Loucy (cell line): Measurements from ENCODE around the gene SAFB2.

Experiments
- H2AFZ ChIP-seq: fragments of 200-600 bp; sonication (generic); 2 replicates; pipeline ENCODE4 v1.6.0; 2016; ENCODE audit warnings: antibody characterized with exemption, mild to moderate bottlenecking, low read length, moderate library complexity
- H3F3A ChIP-seq: fragments of 200-600 bp; 2 replicates; pipeline ENCODE4 v1.6.0; 2016; ENCODE audit warnings: antibody characterized with exemption, low read depth, mild to moderate bottlenecking
- H3K27me3 ChIP-seq: fragments of 200-600 bp; sonication (generic); 2 replicates; pipeline ENCODE4 v1.6.1; 2014; ENCODE audit warnings: low read length, mild to moderate bottlenecking; ENCODE audit not compliant: insufficient read depth, poor library complexity, severe bottlenecking
- H3K36me3 ChIP-seq: fragments of 200-600 bp; sonication (generic); 2 replicates; pipeline ENCODE4 v1.6.1; 2016; ENCODE audit warnings: low read length; ENCODE audit not compliant: insufficient read depth
- H3K4me1 ChIP-seq: fragments of 200-600 bp; sonication (generic); 2 replicates; pipeline ENCODE4 v1.5.1; 2014; ENCODE audit warnings: low read length, mild to moderate bottlenecking; ENCODE audit not compliant: insufficient read depth, poor library complexity, severe bottlenecking
- H3K4me2 ChIP-seq: fragments of 200-600 bp; sonication (generic); 2 replicates; pipeline ENCODE4 v1.6.0; 2014; ENCODE audit warnings: antibody characterized with exemption, low read length, low read depth, mild to moderate bottlenecking; ENCODE audit not compliant: poor library complexity, severe bottlenecking
- H3K4me3 ChIP-seq: fragments of 200-600 bp; sonication (generic); 2 replicates; pipeline ENCODE4 v1.5.1; 2014; ENCODE audit warnings: low read length, mild to moderate bottlenecking, mixed read lengths; ENCODE audit not compliant: poor library complexity, severe bottlenecking
- H3K79me2 ChIP-seq: fragments of 200-600 bp; sonication (generic); 2 replicates; pipeline ENCODE4 v1.6.1; 2014; ENCODE audit warnings: low read length; ENCODE audit not compliant: insufficient read depth
- H3K9ac ChIP-seq: fragments of 200-600 bp; sonication (generic); 2 replicates; pipeline ENCODE4 v1.6.0; 2014; ENCODE audit warnings: mild to moderate bottlenecking, low read depth, low read length, moderate library complexity; ENCODE audit not compliant: poor library complexity, severe bottlenecking
- H3K9me2 ChIP-seq: fragments of 200-600 bp; sonication (generic); replicated peaks from 2 replicates; pipeline ENCODE4 v1.6.1; 2016; ENCODE audit warnings: low read depth, low read length, mixed read lengths
- H3K9me3 ChIP-seq: fragments of 200-600 bp; sonication (generic); 2 replicates; pipeline ENCODE4 v1.6.1; 2014; ENCODE audit warnings: mild to moderate bottlenecking, antibody characterized with exemption, low read length, low read depth; ENCODE audit not compliant: insufficient read depth
- H4K20me1 ChIP-seq: fragments of 200-600 bp; sonication (generic); 2 replicates; pipeline ENCODE4 v1.6.0; 2014; ENCODE audit warnings: antibody characterized with exemption, low read length, mild to moderate bottlenecking; ENCODE audit not compliant: insufficient read depth, poor library complexity, severe bottlenecking
- CTCF ChIP-seq: fragments of 200-600 bp; sonication (generic); conservative IDR thresholded peaks from 2 replicates; pipeline ENCODE4 v1.5.1; 2014; ENCODE audit warnings: mild to moderate bottlenecking, antibody characterized with exemption, low read length
- EZH2phosphoT487 ChIP-seq: fragments of 200-600 bp; IDR thresholded peaks from 2 replicates; pipeline ENCODE4 v1.6.1; 2018; ENCODE audit warnings: antibody characterized with exemption, mild to moderate bottlenecking, moderate library complexity, borderline replicate concordance

The SAFB2 gene

GRCh38 chr19:5591476-5591875, 31.1 kb downstream of the SAFB2 start:
- Histone ChIP-seq H3K9me2 (no peaks in the 10 kb centered on the region), H3K79me2 (no peaks in the 10 kb centered on the region; the same call in 1 of the 2 replicates), H3K4me2 (no peak overlapping the region), H2AFZ (no peak overlapping the region), H3K27me3 (no peaks in the 10 kb centered on the region), H4K20me1 (peaks cover 3% of the 10 kb centered on the region), H3K9me3 (no peaks in the 10 kb centered on the region), H3K4me3 (no peak overlapping the region), H3F3A (no peaks in the 10 kb centered on the region), H3K4me1 (peaks cover 2% of the 10 kb centered on the region), H3K9ac (no peak overlapping the region), H3K36me3 (peaks cover 99% of the 10 kb centered on the region; the same call in 1 of the 2 replicates)
- TF ChIP-seq EZH2phosphoT487 (no peak), CTCF (no peak)

- peaks cover 94% of the 10 kb centered on the region; the same call in 1 of the 2 replicates for H3K36me3 ChIP-seq
- H3K9me3 ChIP-seq = no peaks in the 10 kb centered on the region
- no peak for TF ChIP-seq CTCF
- no peak for TF ChIP-seq EZH2phosphoT487
Measured at GRCh38 chr19:5590865-5591154, 31.8 kb downstream of the SAFB2 start.

GRCh38 chr19:5590151-5590864, 32.3 kb downstream of the SAFB2 start:
- no peaks in the 10 kb centered on the region for H3F3A ChIP-seq
- no peak overlapping the region for H3K9ac ChIP-seq
- H2AFZ ChIP-seq = no peak overlapping the region
- peaks cover 3% of the 10 kb centered on the region for H4K20me1 ChIP-seq
- H3K4me3 ChIP-seq = no peak overlapping the region
- H3K4me1 ChIP-seq = peaks cover 6% of the 10 kb centered on the region
- H3K9me3 ChIP-seq = no peaks in the 10 kb centered on the region
- H3K27me3 ChIP-seq = no peaks in the 10 kb centered on the region
- TF ChIP-seq CTCF (no peak), EZH2phosphoT487 (no peak)
- no peaks in the 10 kb centered on the region for H3K9me2 ChIP-seq
- no peak overlapping the region for H3K4me2 ChIP-seq
- H3K36me3 ChIP-seq = peaks cover 89% of the 10 kb centered on the region; the same call in 1 of the 2 replicates
- H3K79me2 ChIP-seq = no peaks in the 10 kb centered on the region; the same call in 1 of the 2 replicates

More at GRCh38 chr19:5590865-5591154, 31.8 kb downstream of the SAFB2 start:
- Histone ChIP-seq H3K9ac (no peak overlapping the region), H3K4me1 (peaks cover 6% of the 10 kb centered on the region), H3K9me2 (no peaks in the 10 kb centered on the region), H2AFZ (no peak overlapping the region), H3K4me3 (no peak overlapping the region), H3F3A (no peaks in the 10 kb centered on the region), H3K79me2 (no peaks in the 10 kb centered on the region; the same call in 1 of the 2 replicates), H3K4me2 (no peak overlapping the region), H3K27me3 (no peaks in the 10 kb centered on the region), H4K20me1 (peaks cover 3% of the 10 kb centered on the region)
